ENCODE data around the gene SOX6. TPM values are rescaled to one million over a fixed set of nuclear protein-coding genes. Genes with fewer than 3 reads are reported as not detected.
"Not testable (repeated sequence)": the region's sequence is repeated elsewhere in the genome, so short reads cannot be mapped to it uniquely, and the experiment has no call there.

SOX6 gene
- total RNA-seq, 4 donors from 2014 or later, result 1.6 to 22.7 (median 6.9) TPM

GRCh38 chr11:16036218-16036617 is 320.1 kb downstream of the SOX6 start:
- no peak overlapping the region for H3K27ac ChIP-seq
- no peak for TF ChIP-seq EP300 (IDR thresholded peaks at IDR 0.05; ENCODE audit: low read depth)
- no peak for TF ChIP-seq POLR2AphosphoS5 (IDR thresholded peaks at IDR 0.05)
- no peak for TF ChIP-seq POLR2A (IDR thresholded peaks at IDR 0.05)
- TF ChIP-seq CTCF (IDR thresholded peaks at IDR 0.05), result no peak
- H3K4me3 ChIP-seq, result no peak overlapping the region
- H3K4me1 ChIP-seq, result no peaks in the 10 kb centered on the region
- H3K9me3 ChIP-seq, result no peaks in the 10 kb centered on the region
- no peaks in the 10 kb centered on the region for H3K27me3 ChIP-seq
- intact Hi-C loops (cut with DNase I; ENCODE audit: low total_unique reads), result no loop called here
- 83 to 88% methylated on average over 1 to 6 of the region's 6 CpGs for WGBS, 2 donors (ENCODE audit: low coverage in 1 of 2)
- in situ Hi-C loops (cut with MboI; ENCODE audit: low pct_ligation_motif_present in 1 of 4, low pct_unique_long_range_greater_than_20kb in 1 of 4, low sequenced_read_pairs in 3 of 4), result no loop called here
- no peak for DNase-seq
- no peaks in the 10 kb centered on the region for H3K36me3 ChIP-seq

- Histone ChIP-seq H3K27me3 (no peaks in the 10 kb centered on the region), H3K9me3 (no peaks in the 10 kb centered on the region), H3K36me3 (no peaks in the 10 kb centered on the region), H3K4me3 (no peak overlapping the region), H3K4me1 (no peaks in the 10 kb centered on the region), H3K27ac (no peak overlapping the region)
- TF ChIP-seq POLR2A (IDR thresholded peaks at IDR 0.05) (no peak), CTCF (IDR thresholded peaks at IDR 0.05) (no peak), POLR2AphosphoS5 (IDR thresholded peaks at IDR 0.05) (no peak), EP300 (IDR thresholded peaks at IDR 0.05; ENCODE audit: low read depth) (no peak)
- in situ Hi-C loops (cut with MboI; ENCODE audit: low pct_ligation_motif_present in 1 of 4, low pct_unique_long_range_greater_than_20kb in 1 of 4, low sequenced_read_pairs in 3 of 4), result no loop called here
- 67 to 97% methylated on average over 1 of the region's 1 CpG for WGBS, 2 donors (ENCODE audit: low coverage in 1 of 2)
- no peak for DNase-seq
- intact Hi-C loops (cut with DNase I; ENCODE audit: low total_unique reads), result no loop called here
These were observed 322.3 kb downstream of the SOX6 start for GRCh38 chr11:16034074-16034473.

DNA sequence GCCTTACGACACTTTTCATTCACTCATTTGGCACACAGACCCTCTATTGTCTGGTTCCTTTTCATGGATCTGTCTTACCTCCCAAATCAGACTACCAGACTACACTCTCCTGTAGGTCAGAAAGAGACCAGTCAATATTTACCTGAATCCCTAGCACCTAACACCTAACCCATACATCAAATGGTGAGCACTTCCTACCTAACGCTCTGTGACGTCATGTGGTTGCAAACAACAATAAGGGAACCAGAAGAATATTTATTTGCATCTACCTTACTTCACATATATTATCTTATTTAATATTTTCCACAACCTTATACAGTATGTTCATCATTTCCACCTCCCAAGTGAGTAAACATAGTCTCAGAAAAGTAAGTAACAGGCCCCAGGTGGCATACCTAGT is 323.4 kb downstream of the SOX6 start:
- Histone ChIP-seq H3K27ac (no peak overlapping the region), H3K36me3 (no peaks in the 10 kb centered on the region), H3K9me3 (no peaks in the 10 kb centered on the region), H3K4me3 (no peak overlapping the region), H3K4me1 (no peaks in the 10 kb centered on the region), H3K27me3 (no peaks in the 10 kb centered on the region)
- in situ Hi-C loops (cut with MboI; ENCODE audit: low pct_ligation_motif_present in 1 of 4, low pct_unique_long_range_greater_than_20kb in 1 of 4, low sequenced_read_pairs in 3 of 4), result no loop called here
- no peak for DNase-seq
- TF ChIP-seq CTCF (IDR thresholded peaks at IDR 0.05) (no peak), POLR2A (IDR thresholded peaks at IDR 0.05) (no peak), EP300 (IDR thresholded peaks at IDR 0.05; ENCODE audit: low read depth) (no peak), POLR2AphosphoS5 (IDR thresholded peaks at IDR 0.05) (no peak)
- intact Hi-C loops (cut with DNase I; ENCODE audit: low total_unique reads), result no loop called here
- whole genome bisulfite sequencing, 2 donors (ENCODE audit: low coverage in 1 of 2), result 90 to 93% methylated on average over 3 of the region's 3 CpGs

GRCh38 chr11:16031210-16031609 is 325.1 kb downstream of the SOX6 start:
- in situ Hi-C loops (cut with MboI; ENCODE audit: low pct_ligation_motif_present in 1 of 4, low pct_unique_long_range_greater_than_20kb in 1 of 4, low sequenced_read_pairs in 3 of 4), result no loop called here
- 96 to 100% methylated on average over 1 of the region's 1 CpG for WGBS, 2 donors (ENCODE audit: low coverage in 1 of 2)
- H3K27ac ChIP-seq, result no peak overlapping the region
- H3K4me1 ChIP-seq, result no peaks in the 10 kb centered on the region
- H3K36me3 ChIP-seq, result no peaks in the 10 kb centered on the region
- no peaks in the 10 kb centered on the region for H3K9me3 ChIP-seq
- DNase-seq, result no peak
- TF ChIP-seq POLR2A (IDR thresholded peaks at IDR 0.05), result no peak
- no peak for TF ChIP-seq EP300 (IDR thresholded peaks at IDR 0.05; ENCODE audit: low read depth)
- no peaks in the 10 kb centered on the region for H3K27me3 ChIP-seq
- H3K4me3 ChIP-seq, result no peak overlapping the region
- intact Hi-C loops (cut with DNase I; ENCODE audit: low total_unique reads), result no loop called here

- in situ Hi-C loops (cut with MboI; ENCODE audit: low pct_ligation_motif_present in 1 of 4, low pct_unique_long_range_greater_than_20kb in 1 of 4, low sequenced_read_pairs in 3 of 4), result no loop called here
- DNase-seq, result no peak
- 31 to 41% methylated on average over 1 of the region's 1 CpG for WGBS, 2 donors (ENCODE audit: low coverage in 1 of 2)
These were observed 325.7 kb downstream of the SOX6 start for GRCh38 chr11:16030664-16031063.

DNA sequence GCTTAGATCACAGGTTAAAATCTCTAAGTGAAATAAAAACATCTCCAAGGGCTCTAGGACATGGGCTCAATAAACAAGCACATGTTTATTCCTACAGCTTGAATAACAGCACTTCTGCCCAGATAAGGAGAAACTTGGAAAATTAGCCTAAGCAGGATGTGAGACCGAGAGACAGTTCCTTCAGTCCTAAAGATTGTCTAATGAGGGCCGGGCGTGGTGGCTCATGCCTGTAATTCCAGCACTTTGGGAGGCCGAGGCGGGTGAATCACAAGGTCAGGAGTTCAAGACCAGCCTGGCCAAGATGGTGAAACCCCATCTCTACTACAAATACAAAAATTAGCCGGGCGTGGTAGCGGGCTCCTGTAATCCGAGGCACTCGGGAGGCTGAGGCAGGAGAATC is 327.2 kb downstream of the SOX6 start:
- DNase-seq; H3K27ac ChIP-seq; in situ Hi-C loops (cut with MboI; ENCODE audit: low pct_ligation_motif_present in 1 of 4, low pct_unique_long_range_greater_than_20kb in 1 of 4, low sequenced_read_pairs in 3 of 4); intact Hi-C loops (cut with DNase I; ENCODE audit: low total_unique reads); H3K4me1 ChIP-seq; H3K9me3 ChIP-seq; H3K36me3 ChIP-seq; H3K27me3 ChIP-seq; H3K4me3 ChIP-seq: not testable (repeated sequence)
- WGBS, 2 donors (ENCODE audit: low coverage in 1 of 2), result 84 to 97% methylated on average over 6 to 10 of the region's 10 CpGs

More at GRCh38 chr11:16030664-16031063, 325.7 kb downstream of the SOX6 start:
- H3K4me3 ChIP-seq, result no peak overlapping the region
- intact Hi-C loops (cut with DNase I; ENCODE audit: low total_unique reads), result no loop called here
- no peaks in the 10 kb centered on the region for H3K27me3 ChIP-seq
- H3K27ac ChIP-seq, result no peak overlapping the region
- no peaks in the 10 kb centered on the region for H3K4me1 ChIP-seq
- no peaks in the 10 kb centered on the region for H3K9me3 ChIP-seq
- TF ChIP-seq POLR2A (IDR thresholded peaks at IDR 0.05) (no peak), POLR2AphosphoS5 (IDR thresholded peaks at IDR 0.05) (no peak), CTCF (IDR thresholded peaks at IDR 0.05) (no peak), EP300 (IDR thresholded peaks at IDR 0.05; ENCODE audit: low read depth) (no peak)
- no peaks in the 10 kb centered on the region for H3K36me3 ChIP-seq
